MM.1S (cell line): ENCODE data around the gene PALM3.
"Not testable (repeated sequence)": the region's sequence is repeated elsewhere in the genome, so short reads cannot be mapped to it uniquely, and the experiment has no call there.

Experiments
- DNase-seq: peaks from one replicate; pipeline ENCODE4 v3.0.0-alpha.2; 2015
- H2AFZ ChIP-seq: fragments of 300-600 bp; sonication (generic); 2 replicates; pipeline ENCODE4 v1.6.0; 2016; ENCODE audit warnings: antibody characterized with exemption, low read length
- H3F3A ChIP-seq: fragments of 300-600 bp; sonication (generic); 2 replicates; pipeline ENCODE4 v1.6.1; 2016; ENCODE audit warnings: mild to moderate bottlenecking, antibody characterized with exemption, low read length, moderate library complexity, mixed read lengths; ENCODE audit not compliant: insufficient read depth
- H3K27ac ChIP-seq: fragments of 300-600 bp; sonication (generic); 2 replicates; pipeline ENCODE4 v1.5.1; 2016; ENCODE audit warnings: mild to moderate bottlenecking, low read length
- H3K27me3 ChIP-seq: fragments of 300-600 bp; sonication (generic); replicated peaks from 2 replicates; pipeline ENCODE4 v1.6.0; 2016; ENCODE audit warnings: low read length; ENCODE audit not compliant: insufficient read depth
- H3K36me3 ChIP-seq: fragments of 300-600 bp; sonication (generic); replicated peaks from 2 replicates; pipeline ENCODE4 v1.6.1; 2016; ENCODE audit warnings: mild to moderate bottlenecking, low read length, mixed read lengths; ENCODE audit not compliant: insufficient read depth
- H3K4me1 ChIP-seq: fragments of 300-600 bp; sonication (generic); 2 replicates; pipeline ENCODE4 v1.6.1; 2016; ENCODE audit warnings: low read length, mixed read lengths
- H3K4me2 ChIP-seq: fragments of 300-600 bp; sonication (generic); 2 replicates; pipeline ENCODE4 v1.6.0; 2016; ENCODE audit warnings: low read depth, low read length
- H3K4me3 ChIP-seq: fragments of 300-600 bp; sonication (generic); 2 replicates; pipeline ENCODE4 v1.5.1; 2016; ENCODE audit warnings: low read length, mixed read lengths
- H3K79me2 ChIP-seq: fragments of 300-600 bp; sonication (generic); 2 replicates; pipeline ENCODE4 v1.6.1; 2016; ENCODE audit warnings: mixed run types, low read length, mixed read lengths
- H3K9ac ChIP-seq: fragments of 300-600 bp; sonication (generic); 2 replicates; pipeline ENCODE4 v1.6.1; 2016; ENCODE audit warnings: low read length, mixed read lengths
- H3K9me2 ChIP-seq: fragments of 300-600 bp; sonication (generic); replicated peaks from 2 replicates; pipeline ENCODE4 v1.6.1; 2016; ENCODE audit warnings: mild to moderate bottlenecking, low read length, mixed read lengths; ENCODE audit not compliant: insufficient read depth
- H3K9me3 ChIP-seq: fragments of 300-600 bp; sonication (generic); replicated peaks from 2 replicates; pipeline ENCODE4 v1.6.1; 2016; ENCODE audit warnings: mild to moderate bottlenecking, low read length, mixed read lengths; ENCODE audit not compliant: insufficient read depth
- H4K20me1 ChIP-seq: fragments of 300-600 bp; sonication (generic); 2 replicates; pipeline ENCODE4 v1.6.1; 2016; ENCODE audit warnings: mild to moderate bottlenecking, low read length, moderate library complexity, mixed read lengths; ENCODE audit not compliant: insufficient read depth
- EZH2 ChIP-seq: fragments of 300-600 bp; sonication (generic); optimal IDR thresholded peaks from 2 replicates; pipeline ENCODE3; 2017; ENCODE audit warnings: low read depth, mild to moderate bottlenecking, antibody characterized with exemption, low read length, mixed read lengths
- EZH2phosphoT487 ChIP-seq: fragments of 300-600 bp; sonication (generic); IDR thresholded peaks from 2 replicates; pipeline ENCODE4 v1.6.1; 2018; ENCODE audit warnings: antibody characterized with exemption, low read length
- TF ChIP-seq, protein P1 (sequence below): fragments of 300-600 bp; sonication (generic); IDR thresholded peaks from 2 replicates; pipeline ENCODE4 v1.5.1; 2016; ENCODE audit warnings: antibody characterized with exemption, low read length, mixed read lengths

The PALM3 gene

DNA sequence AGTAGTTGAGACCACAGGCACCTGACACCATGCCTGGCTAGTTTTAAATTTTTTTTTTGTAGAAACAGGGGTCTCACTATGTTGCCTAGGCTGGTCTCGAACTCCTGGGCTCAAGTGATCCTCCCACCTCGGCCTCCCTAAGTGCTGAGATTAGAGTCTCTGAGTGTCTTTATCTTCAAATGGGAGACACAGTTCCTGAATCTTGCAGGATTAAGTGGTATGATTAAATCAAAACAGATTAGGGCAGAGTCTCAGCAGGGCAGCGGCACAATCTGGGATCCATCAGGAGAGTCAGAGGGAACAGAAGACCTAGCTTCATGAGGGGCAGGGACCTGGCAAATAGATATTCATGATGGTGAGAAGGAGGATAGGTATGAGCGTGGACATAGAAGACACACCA lies 33.0 kb downstream of the PALM3 start:
- H3K4me1 ChIP-seq = 0 out of 2 replicates have a peak, but pooled peaks cover 3% of the 10 kb centered on the region
- no peak overlapping the region for H3K4me2 ChIP-seq
- H3K4me3 ChIP-seq = no peak overlapping the region
- H3K36me3 ChIP-seq = no peaks in the 10 kb centered on the region
- no peak overlapping the region for H3K9ac ChIP-seq
- no peaks in the 10 kb centered on the region for H3K79me2 ChIP-seq
- H3K9me3 ChIP-seq = no peaks in the 10 kb centered on the region
- no peak overlapping the region for H2AFZ ChIP-seq
- H3K27ac ChIP-seq = no peak overlapping the region
- no peaks in the 10 kb centered on the region for H4K20me1 ChIP-seq
- no peak for TF ChIP-seq EZH2
- TF ChIP-seq, protein P1, sequence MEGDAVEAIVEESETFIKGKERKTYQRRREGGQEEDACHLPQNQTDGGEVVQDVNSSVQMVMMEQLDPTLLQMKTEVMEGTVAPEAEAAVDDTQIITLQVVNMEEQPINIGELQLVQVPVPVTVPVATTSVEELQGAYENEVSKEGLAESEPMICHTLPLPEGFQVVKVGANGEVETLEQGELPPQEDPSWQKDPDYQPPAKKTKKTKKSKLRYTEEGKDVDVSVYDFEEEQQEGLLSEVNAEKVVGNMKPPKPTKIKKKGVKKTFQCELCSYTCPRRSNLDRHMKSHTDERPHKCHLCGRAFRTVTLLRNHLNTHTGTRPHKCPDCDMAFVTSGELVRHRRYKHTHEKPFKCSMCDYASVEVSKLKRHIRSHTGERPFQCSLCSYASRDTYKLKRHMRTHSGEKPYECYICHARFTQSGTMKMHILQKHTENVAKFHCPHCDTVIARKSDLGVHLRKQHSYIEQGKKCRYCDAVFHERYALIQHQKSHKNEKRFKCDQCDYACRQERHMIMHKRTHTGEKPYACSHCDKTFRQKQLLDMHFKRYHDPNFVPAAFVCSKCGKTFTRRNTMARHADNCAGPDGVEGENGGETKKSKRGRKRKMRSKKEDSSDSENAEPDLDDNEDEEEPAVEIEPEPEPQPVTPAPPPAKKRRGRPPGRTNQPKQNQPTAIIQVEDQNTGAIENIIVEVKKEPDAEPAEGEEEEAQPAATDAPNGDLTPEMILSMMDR = no peak
- TF ChIP-seq EZH2phosphoT487 = no peak
- no peak for DNase-seq
- H3F3A ChIP-seq = no peaks in the 10 kb centered on the region
- no peaks in the 10 kb centered on the region for H3K9me2 ChIP-seq
- H3K27me3 ChIP-seq = peaks cover 7% of the 10 kb centered on the region; the same call in 1 of the 2 replicates

DNA sequence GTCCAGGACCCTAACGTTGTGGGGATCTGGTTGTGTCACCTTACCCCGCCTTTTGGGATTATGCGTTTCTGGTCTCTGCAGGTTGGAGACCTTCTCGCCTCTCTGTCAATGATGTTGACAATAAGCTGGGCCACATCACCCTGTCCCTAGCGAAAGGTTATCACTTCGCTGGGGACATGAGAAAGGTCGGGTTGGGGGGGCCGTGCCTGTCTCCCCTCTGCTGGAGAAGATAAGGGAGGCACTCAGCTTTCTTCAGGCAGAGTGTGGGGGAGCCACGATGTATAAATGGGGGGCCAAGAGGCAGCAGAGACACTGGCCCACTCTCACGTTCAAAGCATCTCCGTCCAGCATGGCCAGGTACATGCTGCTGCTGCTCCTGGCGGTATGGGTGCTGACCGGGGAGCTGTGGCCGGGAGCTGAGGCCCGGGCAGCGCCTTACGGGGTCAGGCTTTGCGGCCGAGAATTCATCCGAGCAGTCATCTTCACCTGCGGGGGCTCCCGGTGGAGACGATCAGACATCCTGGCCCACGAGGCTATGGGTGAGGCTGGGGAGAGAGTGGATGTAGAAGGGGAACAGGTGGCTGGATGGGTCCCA lies 33.9 kb downstream of the PALM3 start, which contains the start of gene RLN3:
Gene RLN3 (plus strand): TSS at position 293 of the 595 bp plus-strand sequence. CDS start 57 bp downstream, at position 350.
- no peak within 1 kb of the TSS for H3K4me2 ChIP-seq
- no peak for TF ChIP-seq EZH2
- TF ChIP-seq, protein P1 = no peak
- TF ChIP-seq EZH2phosphoT487 = no peak
- H3K9ac ChIP-seq = no peak within 1 kb of the TSS

DNA sequence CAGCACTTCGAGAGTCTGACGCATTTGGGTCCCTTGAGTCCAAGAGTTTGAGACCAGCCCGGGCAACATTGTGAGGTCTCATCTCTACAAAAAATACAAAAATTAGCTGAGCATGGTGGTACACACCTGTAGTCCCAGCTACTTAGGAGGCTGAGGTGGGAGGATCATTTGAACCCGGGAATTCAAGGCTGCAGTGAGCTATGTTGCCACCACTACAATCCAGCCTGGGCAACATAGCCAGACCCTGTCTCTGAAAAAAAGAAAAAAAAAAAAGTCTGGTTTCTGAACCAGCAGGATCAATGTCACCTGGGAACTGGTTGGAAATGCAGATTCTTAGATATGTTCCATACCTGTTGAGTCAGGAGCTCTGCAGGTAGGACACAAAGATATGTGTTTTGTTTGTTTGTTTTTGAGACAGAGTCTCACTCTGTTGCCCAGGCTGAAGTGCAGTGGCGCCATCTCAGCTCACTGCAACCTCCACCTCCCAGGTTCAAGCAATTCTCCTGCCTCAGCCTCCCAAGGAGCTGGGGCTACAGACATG lies 35.2 kb downstream of the PALM3 start:
- H3K9me2 ChIP-seq, H3K27ac ChIP-seq, H3K4me3 ChIP-seq, H3K36me3 ChIP-seq, H3F3A ChIP-seq, H3K79me2 ChIP-seq, H2AFZ ChIP-seq, H3K4me2 ChIP-seq, H3K4me1 ChIP-seq, DNase-seq, H3K9me3 ChIP-seq, H3K9ac ChIP-seq, H3K27me3 ChIP-seq, H4K20me1 ChIP-seq: not testable (repeated sequence)

More for the DNA sequence above, 33.9 kb downstream of the PALM3 start, which contains the start of gene RLN3:
- H3K4me1 ChIP-seq = 0 out of 2 replicates have a peak, but pooled peaks cover 3% of the 10 kb centered on the region
- H2AFZ ChIP-seq = no peak within 1 kb of the TSS
- H3F3A ChIP-seq = no peaks in the 10 kb centered on the region
- H3K27ac ChIP-seq = no peak within 1 kb of the TSS
- no peak for DNase-seq
- H3K9me2 ChIP-seq = no peaks in the 10 kb centered on the region
- no peak within 1 kb of the TSS for H3K4me3 ChIP-seq
- H3K36me3 ChIP-seq = no peaks in the 10 kb centered on the region
- H4K20me1 ChIP-seq = no peaks in the 10 kb centered on the region
- no peaks in the 10 kb centered on the region for H3K9me3 ChIP-seq
- peaks cover 7% of the 10 kb centered on the region; the same call in 1 of the 2 replicates for H3K27me3 ChIP-seq
- no peaks in the 10 kb centered on the region for H3K79me2 ChIP-seq
